HG02938 (cell line): ENCODE data around the gene MST1R.

ENCODE experiments used
- ATAC-seq: cut with Tn5 transposase; IDR thresholded peaks from one replicate; pipeline ENCODE4 v1.9.1; 2021; ENCODE audit warnings: mild to moderate bottlenecking, moderate library complexity; ENCODE audit not compliant: unreplicated experiment

MST1R gene

DNA sequence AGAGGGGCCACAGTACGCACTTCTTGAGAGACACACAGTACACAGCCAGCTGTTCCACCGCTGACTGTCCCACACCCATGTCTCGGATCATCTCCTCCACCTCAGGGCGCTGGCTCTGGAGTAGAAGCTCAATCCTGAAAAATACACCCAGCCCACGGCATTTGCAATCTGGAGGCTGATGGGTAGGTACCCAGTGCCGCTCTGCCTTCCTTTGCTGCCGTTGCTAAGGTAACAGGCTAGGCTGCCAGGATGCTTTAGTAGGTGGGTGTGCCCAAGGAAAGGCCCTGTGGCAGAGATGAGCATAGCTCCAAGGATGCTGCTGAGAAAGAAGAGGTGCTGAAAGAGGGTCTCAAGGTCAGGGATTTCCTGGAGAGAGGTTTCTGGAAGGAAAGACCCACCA is 61.9 kb downstream of the MST1R start:
- ATAC-seq: no peak

DNA sequence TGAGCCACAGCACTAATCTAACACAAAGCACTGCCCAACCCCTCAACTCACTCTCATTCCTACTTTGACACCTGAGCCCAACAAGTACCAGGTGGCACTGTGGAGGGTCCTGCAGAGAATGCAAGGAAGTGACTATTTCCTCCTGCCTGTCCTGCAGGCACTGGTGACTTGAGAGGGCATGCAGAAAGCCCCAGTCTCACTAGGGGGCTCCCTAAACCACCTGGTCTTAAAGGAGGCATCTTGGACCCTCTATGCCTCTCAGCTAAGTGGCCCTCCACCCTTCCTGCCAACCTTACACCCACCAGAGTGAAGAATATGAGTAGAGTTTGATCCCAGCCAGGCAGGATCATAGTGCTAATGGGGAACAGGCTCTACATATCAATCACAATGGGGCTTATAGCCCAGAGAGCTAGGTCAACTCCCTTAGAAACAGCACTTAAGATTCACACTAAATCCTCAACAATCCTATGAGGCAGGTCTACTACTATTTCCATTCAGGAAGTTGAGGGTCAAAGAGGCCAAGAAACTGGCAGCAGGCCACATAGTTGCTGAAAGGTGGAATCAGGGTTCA is 62.5 kb downstream of the MST1R start:
- no peak for ATAC-seq

DNA sequence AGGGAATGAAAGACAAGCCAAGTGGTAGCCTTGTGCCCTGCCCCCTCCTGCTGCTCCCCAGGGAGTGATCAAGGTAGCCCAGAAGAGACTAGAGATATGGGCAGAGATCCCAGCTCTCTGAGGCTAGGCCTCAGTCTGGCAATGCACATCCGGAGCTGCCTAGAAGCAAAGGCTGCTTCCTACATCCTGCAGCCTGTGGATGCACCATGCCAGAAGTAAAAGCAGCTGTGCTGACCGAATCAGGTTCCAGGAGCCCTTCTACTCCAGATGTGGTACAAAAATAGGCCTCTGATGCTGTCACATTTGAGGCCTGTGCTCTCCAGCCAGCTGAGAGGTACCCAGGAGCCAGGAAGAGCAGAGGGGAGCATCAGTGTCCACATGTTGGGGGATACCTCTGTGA is 63.3 kb downstream of the MST1R start:
- no peak for ATAC-seq

DNA sequence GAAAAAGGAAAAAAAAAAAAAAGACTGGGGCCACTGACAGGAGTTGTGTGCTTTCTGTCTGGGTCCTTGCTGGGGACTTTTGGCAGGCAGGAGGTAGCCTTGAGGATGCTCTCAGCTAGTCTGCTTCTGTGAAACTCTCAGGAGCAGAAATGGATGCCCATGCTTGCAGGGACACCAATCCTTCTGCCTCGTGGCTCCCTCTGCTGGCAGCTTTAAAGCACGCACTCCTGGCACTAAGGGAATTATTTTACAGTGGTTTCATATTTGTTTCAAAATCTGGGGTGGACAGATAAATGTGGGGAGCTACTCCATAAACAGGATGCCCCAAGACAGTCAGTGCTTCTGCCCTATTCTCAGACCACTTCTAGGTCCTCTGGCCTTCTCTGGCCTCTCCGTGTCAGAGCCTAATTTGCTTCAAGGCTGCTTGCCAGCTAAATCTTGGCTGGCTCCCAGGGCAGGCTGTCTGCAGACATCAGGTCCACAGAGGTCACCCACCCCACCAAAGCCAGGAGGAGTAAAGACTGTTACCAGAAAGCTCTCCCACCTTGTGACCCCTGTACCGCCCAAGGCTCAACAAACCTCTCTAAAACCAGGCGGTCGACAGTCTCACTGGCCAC is 64.4 kb downstream of the MST1R start:
- no peak for ATAC-seq
